UCSD-AML1 (cell line): Measurements from ENCODE around the gene GFI1B.

Source experiments
- DNase-seq: peaks from one replicate; lab custom pipeline; 2025; ENCODE audit not compliant: unreplicated experiment; lab: John Stamatoyannopoulos, UW

Gene GFI1B

DNA sequence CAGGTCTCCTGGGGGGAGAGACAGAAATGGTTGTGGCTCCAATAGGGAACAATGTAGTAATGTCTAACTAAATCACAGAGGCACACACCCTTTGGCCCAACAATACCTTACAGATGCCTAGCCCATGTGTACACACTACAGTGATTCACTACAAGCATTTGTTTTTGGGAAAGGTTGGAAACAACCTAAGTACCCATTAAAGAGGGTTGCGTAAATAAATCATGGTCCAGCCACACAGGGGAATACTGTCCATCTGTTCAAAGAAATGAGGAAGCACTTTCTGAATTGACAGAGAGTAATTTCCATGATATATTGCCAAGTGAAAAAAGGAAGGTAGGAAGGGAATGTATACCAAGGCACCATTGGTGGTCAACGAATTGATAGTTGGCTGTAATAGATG lies 30.3 kb downstream of the GFI1B start:
- no peak for DNase-seq

- DNase-seq: no peak
These were observed 31.6 kb downstream of the GFI1B start for GRCh38 chr9:133009906-133010582.

GRCh38 chr9:133014696-133015095 lies 36.2 kb downstream of the GFI1B start:
- DNase-seq: no peak

DNA sequence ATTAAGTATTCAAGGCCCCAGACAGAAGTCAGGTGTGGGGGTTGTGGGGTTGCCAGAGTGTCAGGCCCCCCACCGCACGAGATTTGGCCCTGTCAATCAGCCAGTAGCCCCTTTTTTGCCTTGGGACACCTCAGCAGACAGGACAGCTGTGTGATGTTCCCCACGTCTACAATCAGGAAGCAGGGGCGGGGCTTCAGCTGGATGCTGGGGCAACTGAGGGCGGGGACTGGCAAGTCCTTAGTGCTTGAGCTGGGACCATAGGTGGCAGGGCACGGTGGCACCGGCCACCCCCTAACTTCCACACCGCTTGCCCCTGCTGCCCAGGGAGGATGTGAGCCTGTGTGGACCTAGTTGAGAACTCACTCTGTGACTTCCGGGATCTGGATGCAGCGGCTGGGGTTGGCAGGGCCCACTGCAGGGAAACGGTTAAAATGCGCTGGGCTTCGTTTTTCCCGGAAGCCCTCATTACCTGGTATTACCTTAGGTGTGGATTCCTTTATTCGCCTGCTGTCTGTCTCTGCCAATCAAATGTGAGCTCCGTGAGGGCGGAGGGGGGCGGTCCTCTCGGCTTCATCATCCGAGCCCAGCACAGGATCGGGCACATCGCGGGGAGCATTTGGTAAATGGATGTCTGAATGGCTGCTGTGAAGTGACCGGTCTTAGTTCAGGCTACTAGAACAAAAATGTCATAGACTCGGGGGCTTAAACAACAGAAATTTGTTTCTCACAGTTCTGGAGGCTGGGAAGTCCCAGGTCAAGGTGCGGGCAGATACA lies 44.8 kb downstream of the GFI1B start:
- DNase-seq: peak; percentile 61

DNA sequence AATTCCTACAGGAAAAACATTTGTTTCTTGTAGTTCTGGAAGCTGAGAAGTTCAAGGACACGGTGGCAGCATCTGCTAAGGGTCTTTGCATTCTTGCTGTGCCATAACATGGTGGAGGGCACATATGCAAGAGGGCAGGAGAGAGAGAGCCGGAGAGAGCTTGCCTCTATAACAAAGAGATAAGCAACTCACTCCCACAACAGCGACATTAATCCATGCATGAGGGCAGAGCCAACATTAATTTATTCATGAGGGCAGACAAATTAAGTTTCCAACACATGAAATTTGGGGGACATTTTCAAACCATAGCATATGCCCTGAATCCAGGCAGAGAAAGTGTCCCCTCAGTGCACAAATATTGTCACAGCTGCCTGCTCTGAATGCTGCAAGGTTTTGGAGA lies 47.9 kb downstream of the GFI1B start:
- no peak for DNase-seq

- no peak for DNase-seq
These were observed 48.6 kb downstream of the GFI1B start for GRCh38 chr9:133027134-133027533.

DNA sequence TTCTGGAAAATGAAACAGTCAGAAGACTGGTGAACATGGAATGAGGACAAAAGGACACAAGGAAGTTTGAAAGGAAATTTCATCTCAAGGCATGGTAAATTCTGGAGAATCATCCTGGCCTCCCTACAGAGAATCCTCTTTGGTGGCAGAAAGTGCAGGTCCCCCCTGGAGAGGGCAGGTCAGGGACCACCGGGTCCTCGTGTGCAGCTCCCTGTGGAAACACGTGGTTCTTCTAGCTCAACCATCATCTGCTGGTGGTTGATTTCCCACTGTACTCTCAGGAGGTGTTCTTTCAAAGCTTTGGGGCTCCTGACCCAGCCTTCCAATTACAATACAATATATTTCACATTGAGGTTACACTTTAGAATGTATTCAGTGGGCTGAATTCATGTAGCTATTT lies 49.7 kb downstream of the GFI1B start:
- no peak for DNase-seq

GRCh38 chr9:133029994-133030316 lies 51.5 kb downstream of the GFI1B start:
- DNase-seq: no peak

DNA sequence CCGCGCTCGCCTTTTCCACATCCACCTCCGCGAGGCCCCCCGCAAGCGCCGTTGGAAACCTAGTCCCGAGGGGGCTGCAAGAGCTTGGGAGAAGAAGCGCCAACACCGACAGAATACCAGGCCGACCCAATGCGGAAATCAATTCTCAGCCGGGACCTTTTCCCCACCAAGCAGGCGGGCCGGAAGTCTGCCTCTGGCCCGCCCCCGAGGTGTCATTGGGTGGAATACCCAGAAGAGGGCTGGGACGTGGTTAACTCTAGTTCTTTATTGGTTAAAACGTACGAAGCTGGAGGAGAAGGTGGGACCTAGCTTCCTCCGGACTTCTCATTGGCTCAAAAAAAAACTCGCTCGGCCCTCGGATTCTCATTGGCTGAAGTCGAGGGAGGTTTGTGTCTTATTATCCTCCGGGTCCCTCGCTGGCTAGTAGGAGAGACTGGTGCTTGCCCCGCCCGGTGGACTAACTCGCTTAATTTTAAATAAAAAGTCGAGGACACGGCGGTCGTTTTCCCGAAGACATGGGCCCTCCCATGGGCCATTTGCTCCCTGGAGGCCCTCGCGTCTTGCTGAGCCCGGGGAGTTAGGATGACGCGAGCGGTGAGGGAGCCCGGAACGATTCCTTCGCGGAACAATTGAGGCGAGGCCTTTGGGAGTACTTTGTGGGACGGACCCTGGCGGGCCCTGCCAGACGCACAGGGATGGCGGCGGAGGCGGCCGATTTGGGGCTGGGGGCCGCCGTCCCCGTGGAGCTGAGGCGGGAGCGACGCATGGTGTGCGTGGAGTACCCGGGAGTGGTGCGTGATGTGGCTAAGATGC lies 52.0 kb downstream of the GFI1B start, which contains the start of gene GTF3C5:
TSS of gene GTF3C5 (plus strand) at position 681 of the 813 bp plus-strand sequence. CDS start at position 696, 15 bp downstream.
- DNase-seq: peak; percentile 91

GRCh38 chr9:133031130-133031422 lies 52.6 kb downstream of the GFI1B start:
- DNase-seq: no peak

DNA sequence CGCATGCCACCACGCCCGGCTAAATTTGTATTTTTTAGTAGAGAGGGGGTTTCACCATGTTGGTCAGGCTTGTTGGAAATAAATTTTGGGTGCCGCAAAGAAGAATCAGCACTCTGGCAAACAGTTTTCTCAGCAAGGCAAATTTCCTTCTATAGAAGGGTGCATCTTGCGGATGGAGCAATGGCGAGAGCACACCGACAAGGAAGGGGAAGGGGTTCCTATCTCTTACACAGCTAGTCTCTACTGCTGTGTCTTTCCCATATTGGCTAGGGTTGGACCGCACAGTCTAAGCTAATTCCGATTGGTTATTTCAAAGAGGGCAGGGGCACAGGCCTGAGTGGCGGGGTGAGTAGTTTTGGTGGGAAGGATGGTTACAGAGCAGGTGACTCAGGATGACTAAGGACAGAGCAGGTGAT lies 53.0 kb downstream of the GFI1B start:
- no peak for DNase-seq

GRCh38 chr9:133032171-133032570 lies 53.7 kb downstream of the GFI1B start:
- no peak for DNase-seq

GRCh38 chr9:133035669-133036068 lies 57.2 kb downstream of the GFI1B start:
- no peak for DNase-seq

DNA sequence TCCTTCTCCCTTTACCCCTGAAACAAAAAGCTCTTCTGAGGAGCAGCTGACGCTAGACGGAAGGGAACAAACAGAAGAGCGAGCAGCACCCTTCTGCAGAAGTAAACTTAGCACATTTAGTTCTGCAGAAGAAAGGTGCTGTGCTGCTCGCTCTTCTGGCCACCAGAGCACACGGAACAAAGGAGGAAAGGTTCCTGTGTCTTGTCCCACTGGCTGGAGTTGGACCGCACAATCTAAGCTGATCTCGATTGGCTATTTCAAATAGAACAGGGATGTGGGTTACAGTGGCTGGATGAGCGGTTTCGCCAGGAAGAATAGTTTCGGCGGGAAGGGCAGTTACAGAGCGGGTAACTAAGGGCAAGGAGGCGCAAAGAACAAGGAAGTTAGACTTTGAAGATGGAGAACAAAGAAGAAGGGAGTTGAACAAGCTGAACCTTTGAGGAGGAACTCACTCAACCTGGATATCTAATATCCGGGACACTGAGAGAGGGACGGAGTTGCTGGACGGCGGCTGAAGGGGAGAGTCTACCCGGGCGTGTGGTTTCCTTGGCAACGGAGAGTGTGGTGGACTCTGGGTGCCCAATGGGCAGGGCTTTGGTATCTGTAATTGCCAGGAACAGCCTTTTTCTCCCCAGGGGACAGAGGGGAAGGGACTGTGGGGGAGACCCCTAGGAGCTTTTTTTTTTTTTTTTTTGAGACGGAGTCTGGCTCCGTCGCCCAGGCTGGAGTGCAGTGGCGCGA lies 59.5 kb downstream of the GFI1B start:
- DNase-seq: no peak

DNA sequence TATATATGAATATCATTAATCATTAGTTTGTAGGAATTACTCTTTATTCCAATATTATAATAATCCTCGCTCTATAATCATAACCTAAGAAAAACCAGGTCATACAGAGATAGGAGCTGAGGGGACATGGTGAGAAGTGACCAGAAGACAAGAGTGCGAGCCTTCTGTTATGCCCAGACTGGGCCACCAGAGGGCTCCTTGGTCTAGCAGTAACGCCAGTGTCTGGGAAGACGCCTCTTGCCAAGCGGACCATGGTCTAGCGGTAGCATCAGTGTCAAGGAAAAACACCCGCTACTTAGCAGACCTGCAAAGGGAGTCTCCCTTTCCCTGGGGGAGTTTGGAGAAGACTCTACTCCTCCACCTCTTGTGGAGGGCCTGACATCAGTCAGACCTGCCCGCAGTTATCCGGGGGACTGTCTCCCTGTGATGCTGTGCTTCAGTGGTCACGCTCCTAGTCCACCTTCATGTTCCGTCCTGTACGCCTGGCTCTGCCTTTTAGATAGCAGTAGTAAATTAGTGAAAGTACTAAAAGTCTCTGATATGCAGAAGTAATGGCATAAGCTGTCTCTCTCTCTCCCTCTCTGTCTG lies 62.5 kb downstream of the GFI1B start:
- DNase-seq: peak; percentile 30
